ENCODE measurements around the gene LPGAT1. TPM values are rescaled to one million over a fixed set of nuclear protein-coding genes. Genes with fewer than 3 reads are reported as not detected.

Gene LPGAT1
- total and polyA plus RNA-seq, 2 of the 13 experiments (the other 11 are each of a cell fraction or from before 2014, with no cell fraction given): 12.1 to 48.3 TPM

DNA sequence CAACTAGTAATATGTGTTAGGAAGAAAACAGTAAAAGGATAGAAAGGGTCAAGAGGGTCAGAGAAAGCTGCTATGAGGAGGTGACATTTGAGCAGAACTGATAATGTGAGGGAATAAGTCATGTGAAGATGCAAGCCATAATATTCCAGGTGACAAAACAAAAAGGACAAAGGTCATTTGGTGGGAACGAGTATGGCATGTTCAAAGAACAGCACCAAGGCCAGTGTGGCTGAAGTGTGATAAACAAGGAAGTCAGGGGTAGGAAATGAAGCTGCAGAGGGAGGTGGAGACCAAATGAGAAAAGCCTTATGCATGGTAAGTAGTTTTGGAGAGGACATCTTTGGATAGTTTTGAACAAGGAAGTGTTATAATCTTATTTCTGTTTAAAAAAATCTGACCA lies 46.7 kb downstream of the LPGAT1 start (continued):
- TF ChIP-seq ZNF556 (CRISPR knock-in tag; IDR thresholded peaks at IDR 0.05; ENCODE audit: borderline replicate concordance) (peak; percentile 58; the same call in 1 of the 2 replicates), NR2F6 (IDR thresholded peaks at IDR 0.05) (peak; percentile 84), NR2F6 (CRISPR knock-in tag; IDR thresholded peaks at IDR 0.05) (peak; percentile 89), SSRP1 (CRISPR knock-in tag; IDR thresholded peaks at IDR 0.05) (no peak), U2AF1 (optimal IDR thresholded peaks at IDR 0.05; ENCODE audit: low read depth, low read length) (no peak), FOXK1 (CRISPR knock-in tag; IDR thresholded peaks at IDR 0.05; ENCODE audit: borderline replicate concordance, low read depth) (peak; percentile 90), KDM6A (CRISPR knock-in tag; IDR thresholded peaks at IDR 0.05; ENCODE audit: low read depth) (peak; percentile 78), TBX3 (IDR thresholded peaks at IDR 0.05; ENCODE audit: borderline replicate concordance) (peak; percentile 85), TAF15 (IDR thresholded peaks at IDR 0.05; ENCODE audit: low read depth, low read length, poor library complexity, severe bottlenecking) (no peak), SOX6 (IDR thresholded peaks at IDR 0.05) (no peak), SOX6 (CRISPR knock-in tag; IDR thresholded peaks at IDR 0.05) (peak; percentile 79), RARA (CRISPR knock-in tag; IDR thresholded peaks at IDR 0.05) (peak; percentile 88), EZH2 (conservative IDR thresholded peaks at IDR 0.05; ENCODE audit: low read depth, low read length) (no peak), TSC22D2 (CRISPR knock-in tag; IDR thresholded peaks at IDR 0.05; ENCODE audit: borderline replicate concordance) (no peak), ZNF772 (CRISPR knock-in tag; IDR thresholded peaks at IDR 0.05) (peak; percentile 78; the same call in 1 of the 2 replicates), CREB1 (IDR thresholded peaks at IDR 0.05) (no peak), CREB1 (CRISPR knock-in tag; IDR thresholded peaks at IDR 0.05) (peak; percentile 43; the same call in 1 of the 2 replicates), ZFP37 (CRISPR knock-in tag; IDR thresholded peaks at IDR 0.05; ENCODE audit: borderline replicate concordance) (0 out of 2 replicates have a peak, but pooled peaks have one; percentile 55), NR2F2 (IDR thresholded peaks at IDR 0.05; ENCODE audit: borderline replicate concordance, low read depth) (peak; percentile 41; the same call in 1 of the 2 replicates), ZNF484 (CRISPR knock-in tag; IDR thresholded peaks at IDR 0.05; ENCODE audit: borderline replicate concordance, low read depth) (no peak), ZNF329 (CRISPR knock-in tag; IDR thresholded peaks at IDR 0.05; ENCODE audit: low read depth) (no peak), ZNF790 (CRISPR knock-in tag; IDR thresholded peaks at IDR 0.05; ENCODE audit: borderline replicate concordance) (no peak)
- TF ChIP-seq, protein P1, sequence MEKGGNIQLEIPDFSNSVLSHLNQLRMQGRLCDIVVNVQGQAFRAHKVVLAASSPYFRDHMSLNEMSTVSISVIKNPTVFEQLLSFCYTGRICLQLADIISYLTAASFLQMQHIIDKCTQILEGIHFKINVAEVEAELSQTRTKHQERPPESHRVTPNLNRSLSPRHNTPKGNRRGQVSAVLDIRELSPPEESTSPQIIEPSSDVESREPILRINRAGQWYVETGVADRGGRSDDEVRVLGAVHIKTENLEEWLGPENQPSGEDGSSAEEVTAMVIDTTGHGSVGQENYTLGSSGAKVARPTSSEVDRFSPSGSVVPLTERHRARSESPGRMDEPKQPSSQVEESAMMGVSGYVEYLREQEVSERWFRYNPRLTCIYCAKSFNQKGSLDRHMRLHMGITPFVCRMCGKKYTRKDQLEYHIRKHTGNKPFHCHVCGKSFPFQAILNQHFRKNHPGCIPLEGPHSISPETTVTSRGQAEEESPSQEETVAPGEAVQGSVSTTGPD (CRISPR knock-in tag; IDR thresholded peaks at IDR 0.05): 0 out of 2 replicates have a peak, but pooled peaks have one; percentile 41
- TF ChIP-seq, protein P2, sequence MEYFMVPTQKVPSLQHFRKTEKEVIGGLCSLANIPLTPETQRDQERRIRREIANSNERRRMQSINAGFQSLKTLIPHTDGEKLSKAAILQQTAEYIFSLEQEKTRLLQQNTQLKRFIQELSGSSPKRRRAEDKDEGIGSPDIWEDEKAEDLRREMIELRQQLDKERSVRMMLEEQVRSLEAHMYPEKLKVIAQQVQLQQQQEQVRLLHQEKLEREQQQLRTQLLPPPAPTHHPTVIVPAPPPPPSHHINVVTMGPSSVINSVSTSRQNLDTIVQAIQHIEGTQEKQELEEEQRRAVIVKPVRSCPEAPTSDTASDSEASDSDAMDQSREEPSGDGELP (IDR thresholded peaks at IDR 0.05; ENCODE audit: borderline replicate concordance, low read depth): peak; percentile 71; the same call in 1 of the 2 replicates
- TF ChIP-seq, protein P3, sequence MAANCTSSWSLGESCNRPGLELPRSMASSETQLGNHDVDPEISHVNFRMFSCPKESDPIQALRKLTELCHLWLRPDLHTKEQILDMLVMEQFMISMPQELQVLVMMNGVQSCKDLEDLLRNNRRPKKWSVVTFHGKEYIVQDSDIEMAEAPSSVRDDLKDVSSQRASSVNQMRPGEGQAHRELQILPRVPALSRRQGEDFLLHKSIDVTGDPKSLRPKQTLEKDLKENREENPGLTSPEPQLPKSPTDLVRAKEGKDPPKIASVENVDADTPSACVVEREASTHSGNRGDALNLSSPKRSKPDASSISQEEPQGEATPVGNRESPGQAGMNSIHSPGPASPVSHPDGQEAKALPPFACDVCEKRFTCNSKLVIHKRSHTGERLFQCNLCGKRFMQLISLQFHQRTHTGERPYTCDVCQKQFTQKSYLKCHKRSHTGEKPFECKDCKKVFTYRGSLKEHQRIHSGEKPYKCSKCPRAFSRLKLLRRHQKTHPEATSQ (CRISPR knock-in tag; IDR thresholded peaks at IDR 0.05; ENCODE audit: borderline replicate concordance): no peak
- TF ChIP-seq, protein P4, sequence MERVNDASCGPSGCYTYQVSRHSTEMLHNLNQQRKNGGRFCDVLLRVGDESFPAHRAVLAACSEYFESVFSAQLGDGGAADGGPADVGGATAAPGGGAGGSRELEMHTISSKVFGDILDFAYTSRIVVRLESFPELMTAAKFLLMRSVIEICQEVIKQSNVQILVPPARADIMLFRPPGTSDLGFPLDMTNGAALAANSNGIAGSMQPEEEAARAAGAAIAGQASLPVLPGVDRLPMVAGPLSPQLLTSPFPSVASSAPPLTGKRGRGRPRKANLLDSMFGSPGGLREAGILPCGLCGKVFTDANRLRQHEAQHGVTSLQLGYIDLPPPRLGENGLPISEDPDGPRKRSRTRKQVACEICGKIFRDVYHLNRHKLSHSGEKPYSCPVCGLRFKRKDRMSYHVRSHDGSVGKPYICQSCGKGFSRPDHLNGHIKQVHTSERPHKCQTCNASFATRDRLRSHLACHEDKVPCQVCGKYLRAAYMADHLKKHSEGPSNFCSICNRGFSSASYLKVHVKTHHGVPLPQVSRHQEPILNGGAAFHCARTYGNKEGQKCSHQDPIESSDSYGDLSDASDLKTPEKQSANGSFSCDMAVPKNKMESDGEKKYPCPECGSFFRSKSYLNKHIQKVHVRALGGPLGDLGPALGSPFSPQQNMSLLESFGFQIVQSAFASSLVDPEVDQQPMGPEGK (CRISPR knock-in tag; IDR thresholded peaks at IDR 0.05): 0 out of 2 replicates have a peak, but pooled peaks have one; percentile 32

Data from HepG2 (cell line).